GM12878 (cell line): Measurements from ENCODE around the gene COQ2. TPM values are rescaled to one million over a fixed set of nuclear protein-coding genes. Genes with fewer than 3 reads are reported as not detected.

Experiments used
- ATF7 ChIP-seq: fragments of 450-650 bp; IDR thresholded peaks from 2 replicates; pipeline ENCODE4 v1.6.1; 2016; ENCODE audit warnings: low read depth, mild to moderate bottlenecking
- BRCA1 ChIP-seq: IDR thresholded peaks from 2 replicates; pipeline ENCODE4 v1.6.1; 2011; ENCODE audit warnings: low read depth, low read length, improper control_type of control experiment
- CBX3 ChIP-seq: fragments of 200-600 bp; sonication (generic); IDR thresholded peaks from 2 replicates; pipeline ENCODE4 v1.6.1; 2016; ENCODE audit warnings: low read depth, borderline replicate concordance
- CREM ChIP-seq: IDR thresholded peaks from 2 replicates; pipeline ENCODE4 v1.6.1; 2014; ENCODE audit warnings: antibody characterized with exemption, low read depth
- EED ChIP-seq: sonication (generic); IDR thresholded peaks from 2 replicates; pipeline ENCODE4 v1.6.1; 2016; ENCODE audit warnings: antibody characterized with exemption, low read depth
- EP300 ChIP-seq, 2 experiments: fragments of 150-350 bp in 1 of 2; IDR thresholded peaks; 2 replicates each; pipeline ENCODE4 v1.6.1; 2011 to 2012; ENCODE audit warnings: low read depth in 2 of 2, low read length in 2 of 2, borderline replicate concordance in 1 of 2, improper control_type of control experiment in 1 of 2, inconsistent platforms in 1 of 2; ENCODE audit not compliant: control insufficient read depth in 1 of 2
- FOXM1 ChIP-seq: IDR thresholded peaks from 2 replicates; pipeline ENCODE4 v1.6.1; 2012; ENCODE audit warnings: low read depth, mild to moderate bottlenecking, inconsistent platforms, low read length, moderate library complexity
- HDGF ChIP-seq: fragments of 450-650 bp; IDR thresholded peaks from 2 replicates; pipeline ENCODE4 v1.6.1; 2016; ENCODE audit warnings: antibody characterized with exemption
- IRF4 ChIP-seq: IDR thresholded peaks from 2 replicates; pipeline ENCODE4 v1.6.1; 2011; ENCODE audit warnings: low read depth, low read length
- JUNB ChIP-seq: IDR thresholded peaks from 2 replicates; pipeline ENCODE4 v1.6.1; 2016; ENCODE audit warnings: antibody characterized with exemption, mild to moderate bottlenecking
- MTA3 ChIP-seq: IDR thresholded peaks from 2 replicates; pipeline ENCODE4 v1.6.1; 2012; ENCODE audit warnings: low read length, inconsistent platforms, borderline replicate concordance
- NFYA ChIP-seq: IDR thresholded peaks from 2 replicates; pipeline ENCODE4 v1.6.1; 2011; ENCODE audit warnings: low read depth, mild to moderate bottlenecking, low read length, improper control_type of control experiment, borderline replicate concordance
- PAX5 ChIP-seq: IDR thresholded peaks from 2 replicates; pipeline ENCODE4 v1.6.1; 2011; ENCODE audit warnings: low read depth, low read length, borderline replicate concordance
- PAX8 ChIP-seq: fragments of 450-650 bp; IDR thresholded peaks from 2 replicates; pipeline ENCODE4 v1.6.1; 2017; ENCODE audit warnings: mild to moderate bottlenecking, moderate library complexity
- POU2F2 ChIP-seq: IDR thresholded peaks from 3 replicates; pipeline ENCODE4 v1.6.1; 2011; ENCODE audit warnings: low read depth, mild to moderate bottlenecking, low read length, borderline replicate concordance
- RUNX3 ChIP-seq: IDR thresholded peaks from 2 replicates; pipeline ENCODE4 v1.6.1; 2012; ENCODE audit warnings: low read length, inconsistent platforms
- SIN3A ChIP-seq: IDR thresholded peaks from 2 replicates; pipeline ENCODE4 v1.6.1; 2012; ENCODE audit warnings: low read depth, low read length, improper control_type of control experiment
- TBL1XR1 ChIP-seq: IDR thresholded peaks from 2 replicates; pipeline ENCODE4 v1.6.1; 2012; ENCODE audit warnings: low read depth, low read length, improper control_type of control experiment
- TCF12 ChIP-seq: IDR thresholded peaks from 2 replicates; pipeline ENCODE4 v1.6.1; 2011; ENCODE audit warnings: low read depth, mild to moderate bottlenecking, low read length
- ZBED1 ChIP-seq: IDR thresholded peaks from 2 replicates; pipeline ENCODE4 v1.6.1; 2016; ENCODE audit warnings: borderline replicate concordance
- ZNF217 ChIP-seq: fragments of 450-650 bp; IDR thresholded peaks from 2 replicates; pipeline ENCODE4 v1.6.1; 2017; ENCODE audit warnings: antibody characterized with exemption, mild to moderate bottlenecking
- ZSCAN29 ChIP-seq: fragments of 450-650 bp; IDR thresholded peaks from 2 replicates; pipeline ENCODE4 v1.6.1; 2017; ENCODE audit warnings: mild to moderate bottlenecking, moderate library complexity
- polyA plus RNA-seq, 11 experiments: library from polyadenylated mRNA; depleted of rRNA in 4 of 11; unstranded in 6 of 11; stranded (reverse) in 5 of 11; fragments of >200 nt; fragmentation: Nextera tagmentation in 4 of 11; fragmentation: Illumina TruSeq in 1 of 11; extraction: Ambion mirVana in 4 of 11; extraction: Trizol in 1 of 11; gene quantifications; 1 replicate in 1 of 11; 2 replicates in 10 of 11; pipeline versions ENCODE4 v1.2.1 to v1.2.3, GENCODE V29; 2011 to 2016; ENCODE audit warnings: inconsistent platforms in 2 of 11, missing spikeins in 2 of 11, low read depth in 1 of 11
- total RNA-seq, 4 experiments: library from RNA; depleted of rRNA in 3 of 4; stranded (reverse); fragments of >200 nt in 3 of 4; fragmentation: Illumina TruSeq in 1 of 4; extraction: Trizol in 1 of 4; gene quantifications; 2 replicates each; pipeline versions ENCODE4 v1.2.1 to v1.2.3, GENCODE V29; 2013 to 2021
- TF ChIP-seq, protein P1 (sequence below): fragments of 450-650 bp; IDR thresholded peaks from 2 replicates; pipeline ENCODE4 v1.6.1; 2017; ENCODE audit warnings: mild to moderate bottlenecking, moderate library complexity
- TF ChIP-seq, protein P2 (sequence below): fragments of 450-650 bp; IDR thresholded peaks from 2 replicates; pipeline ENCODE4 v1.6.1; 2016; ENCODE audit warnings: mild to moderate bottlenecking
- TF ChIP-seq, protein P3 (sequence below): fragments of 450-650 bp; IDR thresholded peaks from 2 replicates; pipeline ENCODE4 v1.6.1; 2017; ENCODE audit warnings: mild to moderate bottlenecking
- TF ChIP-seq, protein P4 (sequence below): IDR thresholded peaks from 2 replicates; pipeline ENCODE4 v1.6.1; 2011; ENCODE audit warnings: low read depth, mild to moderate bottlenecking, low read length, moderate library complexity, borderline replicate concordance; ENCODE audit errors: extremely low read depth

COQ2 gene
- total and polyA plus RNA-seq, 10 of the 15 experiments (the other 5 are each of a cell fraction or from before 2014, with no cell fraction given), result 5.0 to 46.7 (median 19.1) TPM

DNA sequence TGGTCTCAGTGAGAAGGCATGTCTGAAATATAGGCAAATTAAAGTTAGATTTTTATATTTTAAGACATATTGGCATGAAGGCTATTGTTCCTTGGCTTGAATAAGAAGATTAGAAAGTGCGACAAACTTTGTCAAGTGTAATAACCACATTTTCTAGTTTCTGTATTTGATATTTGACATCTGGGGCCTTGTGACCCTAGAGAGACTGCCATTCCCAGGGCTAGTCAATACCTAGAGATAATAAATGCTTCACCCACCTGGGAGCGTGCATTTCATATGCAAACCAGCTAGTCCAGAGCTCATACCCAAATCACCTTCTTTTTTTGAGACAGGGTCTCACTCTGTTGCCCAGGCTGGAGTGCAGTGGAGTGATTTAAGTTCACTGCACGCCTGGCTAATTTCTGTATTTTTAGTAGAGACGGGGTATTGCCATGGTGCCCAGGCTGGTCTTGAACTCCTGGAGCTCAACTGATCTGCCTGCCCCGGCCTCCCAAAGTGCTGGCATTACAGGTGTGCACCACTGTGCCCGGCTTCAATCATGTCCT lies 62.6 kb downstream of the COQ2 start (continued):
- peak; percentile 76 for TF ChIP-seq ZNF217
- peak; percentile 23; the same call in 1 of the 2 replicates for TF ChIP-seq CREM
- peak; percentile 48 for TF ChIP-seq JUNB
- TF ChIP-seq, protein P1, sequence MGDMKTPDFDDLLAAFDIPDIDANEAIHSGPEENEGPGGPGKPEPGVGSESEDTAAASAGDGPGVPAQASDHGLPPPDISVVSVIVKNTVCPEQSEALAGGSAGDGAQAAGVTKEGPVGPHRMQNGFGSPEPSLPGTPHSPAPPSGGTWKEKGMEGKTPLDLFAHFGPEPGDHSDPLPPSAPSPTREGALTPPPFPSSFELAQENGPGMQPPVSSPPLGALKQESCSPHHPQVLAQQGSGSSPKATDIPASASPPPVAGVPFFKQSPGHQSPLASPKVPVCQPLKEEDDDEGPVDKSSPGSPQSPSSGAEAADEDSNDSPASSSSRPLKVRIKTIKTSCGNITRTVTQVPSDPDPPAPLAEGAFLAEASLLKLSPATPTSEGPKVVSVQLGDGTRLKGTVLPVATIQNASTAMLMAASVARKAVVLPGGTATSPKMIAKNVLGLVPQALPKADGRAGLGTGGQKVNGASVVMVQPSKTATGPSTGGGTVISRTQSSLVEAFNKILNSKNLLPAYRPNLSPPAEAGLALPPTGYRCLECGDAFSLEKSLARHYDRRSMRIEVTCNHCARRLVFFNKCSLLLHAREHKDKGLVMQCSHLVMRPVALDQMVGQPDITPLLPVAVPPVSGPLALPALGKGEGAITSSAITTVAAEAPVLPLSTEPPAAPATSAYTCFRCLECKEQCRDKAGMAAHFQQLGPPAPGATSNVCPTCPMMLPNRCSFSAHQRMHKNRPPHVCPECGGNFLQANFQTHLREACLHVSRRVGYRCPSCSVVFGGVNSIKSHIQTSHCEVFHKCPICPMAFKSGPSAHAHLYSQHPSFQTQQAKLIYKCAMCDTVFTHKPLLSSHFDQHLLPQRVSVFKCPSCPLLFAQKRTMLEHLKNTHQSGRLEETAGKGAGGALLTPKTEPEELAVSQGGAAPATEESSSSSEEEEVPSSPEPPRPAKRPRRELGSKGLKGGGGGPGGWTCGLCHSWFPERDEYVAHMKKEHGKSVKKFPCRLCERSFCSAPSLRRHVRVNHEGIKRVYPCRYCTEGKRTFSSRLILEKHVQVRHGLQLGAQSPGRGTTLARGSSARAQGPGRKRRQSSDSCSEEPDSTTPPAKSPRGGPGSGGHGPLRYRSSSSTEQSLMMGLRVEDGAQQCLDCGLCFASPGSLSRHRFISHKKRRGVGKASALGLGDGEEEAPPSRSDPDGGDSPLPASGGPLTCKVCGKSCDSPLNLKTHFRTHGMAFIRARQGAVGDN, result peak; percentile 70
- peak; percentile 44 to 67; a peak in 2 of 4 replicates for TF ChIP-seq EP300 (IDR thresholded peaks at IDR 0.05; ENCODE audit: borderline replicate concordance in 1 of 2, control insufficient read depth in 1 of 2, low read depth in 2 of 2, low read length in 2 of 2)
- TF ChIP-seq CBX3, result no peak
- peak; percentile 85 for TF ChIP-seq TCF12
- TF ChIP-seq EED, result 0 out of 2 replicates have a peak, but pooled peaks have one; percentile 22
- peak; percentile 54; the same call in 1 of the 2 replicates for TF ChIP-seq MTA3
- TF ChIP-seq POU2F2, result peak; percentile 92
- 0 out of 2 replicates have a peak, but pooled peaks have one; percentile 50 for TF ChIP-seq IRF4
- peak; percentile 69; the same call in 1 of the 2 replicates for TF ChIP-seq ZBED1
- TF ChIP-seq NFYA, result no peak
- TF ChIP-seq HDGF, result no peak
- TF ChIP-seq, protein P2, sequence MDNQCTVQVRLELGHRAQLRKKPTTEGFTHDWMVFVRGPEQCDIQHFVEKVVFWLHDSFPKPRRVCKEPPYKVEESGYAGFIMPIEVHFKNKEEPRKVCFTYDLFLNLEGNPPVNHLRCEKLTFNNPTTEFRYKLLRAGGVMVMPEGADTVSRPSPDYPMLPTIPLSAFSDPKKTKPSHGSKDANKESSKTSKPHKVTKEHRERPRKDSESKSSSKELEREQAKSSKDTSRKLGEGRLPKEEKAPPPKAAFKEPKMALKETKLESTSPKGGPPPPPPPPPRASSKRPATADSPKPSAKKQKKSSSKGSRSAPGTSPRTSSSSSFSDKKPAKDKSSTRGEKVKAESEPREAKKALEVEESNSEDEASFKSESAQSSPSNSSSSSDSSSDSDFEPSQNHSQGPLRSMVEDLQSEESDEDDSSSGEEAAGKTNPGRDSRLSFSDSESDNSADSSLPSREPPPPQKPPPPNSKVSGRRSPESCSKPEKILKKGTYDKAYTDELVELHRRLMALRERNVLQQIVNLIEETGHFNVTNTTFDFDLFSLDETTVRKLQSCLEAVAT, result peak; percentile 8; the same call in 1 of the 2 replicates
- TF ChIP-seq ZSCAN29, result 0 out of 2 replicates have a peak, but pooled peaks have one; percentile 9
- TF ChIP-seq TBL1XR1, result no peak
- no peak for TF ChIP-seq SIN3A
- TF ChIP-seq, protein P3, sequence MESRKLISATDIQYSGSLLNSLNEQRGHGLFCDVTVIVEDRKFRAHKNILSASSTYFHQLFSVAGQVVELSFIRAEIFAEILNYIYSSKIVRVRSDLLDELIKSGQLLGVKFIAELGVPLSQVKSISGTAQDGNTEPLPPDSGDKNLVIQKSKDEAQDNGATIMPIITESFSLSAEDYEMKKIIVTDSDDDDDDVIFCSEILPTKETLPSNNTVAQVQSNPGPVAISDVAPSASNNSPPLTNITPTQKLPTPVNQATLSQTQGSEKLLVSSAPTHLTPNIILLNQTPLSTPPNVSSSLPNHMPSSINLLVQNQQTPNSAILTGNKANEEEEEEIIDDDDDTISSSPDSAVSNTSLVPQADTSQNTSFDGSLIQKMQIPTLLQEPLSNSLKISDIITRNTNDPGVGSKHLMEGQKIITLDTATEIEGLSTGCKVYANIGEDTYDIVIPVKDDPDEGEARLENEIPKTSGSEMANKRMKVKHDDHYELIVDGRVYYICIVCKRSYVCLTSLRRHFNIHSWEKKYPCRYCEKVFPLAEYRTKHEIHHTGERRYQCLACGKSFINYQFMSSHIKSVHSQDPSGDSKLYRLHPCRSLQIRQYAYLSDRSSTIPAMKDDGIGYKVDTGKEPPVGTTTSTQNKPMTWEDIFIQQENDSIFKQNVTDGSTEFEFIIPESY, result no peak
- TF ChIP-seq RUNX3, result peak; percentile 78
- TF ChIP-seq PAX5, result peak; percentile 70; the same call in 1 of the 2 replicates
- TF ChIP-seq, protein P4, sequence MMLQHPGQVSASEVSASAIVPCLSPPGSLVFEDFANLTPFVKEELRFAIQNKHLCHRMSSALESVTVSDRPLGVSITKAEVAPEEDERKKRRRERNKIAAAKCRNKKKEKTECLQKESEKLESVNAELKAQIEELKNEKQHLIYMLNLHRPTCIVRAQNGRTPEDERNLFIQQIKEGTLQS, result no peak
- no peak for TF ChIP-seq BRCA1
- peak; percentile 77 for TF ChIP-seq FOXM1
- TF ChIP-seq PAX8, result no peak
- peak; percentile 63 for TF ChIP-seq ATF7
